Fibroblast of skin of left quadriceps (primary cell): ENCODE results near the gene HACD3.
"Not testable (repeated sequence)": the region's sequence is repeated elsewhere in the genome, so short reads cannot be mapped to it uniquely, and the experiment has no call there.

Source experiments
- DNase-seq, 2 experiments: peaks; one replicate each; pipeline ENCODE4 v3.0.0-alpha.2; 2013; ENCODE audit warnings: low read depth in 2 of 2

HACD3 gene

GRCh38 chr15:65549288-65549687 lies 19.0 kb downstream of the HACD3 start:
- DNase-seq: not testable (repeated sequence)

- no peak for DNase-seq
These were observed 20.4 kb downstream of the HACD3 start for GRCh38 chr15:65550681-65551098.

- DNase-seq: no peak
These were observed 20.9 kb downstream of the HACD3 start for GRCh38 chr15:65551183-65551582.

- not testable (repeated sequence) for DNase-seq
These were observed 22.6 kb downstream of the HACD3 start for GRCh38 chr15:65552851-65553250.

- no peak for DNase-seq
These were observed 23.4 kb downstream of the HACD3 start for GRCh38 chr15:65553691-65554090.

- no peak for DNase-seq
These were observed 26.4 kb downstream of the HACD3 start for GRCh38 chr15:65556622-65557021.

GRCh38 chr15:65558336-65558735 lies 28.1 kb downstream of the HACD3 start:
- DNase-seq: no peak

GRCh38 chr15:65558997-65559760 lies 28.9 kb downstream of the HACD3 start:
- DNase-seq: no peak

- DNase-seq: no peak
These were observed 29.7 kb downstream of the HACD3 start for GRCh38 chr15:65559941-65560340.

- no peak for DNase-seq
These were observed 31.7 kb downstream of the HACD3 start for GRCh38 chr15:65561934-65562333.

- no peak for DNase-seq
These were observed 39.5 kb downstream of the HACD3 start for GRCh38 chr15:65569728-65570127.

- DNase-seq: no peak
These were observed 41.7 kb downstream of the HACD3 start for GRCh38 chr15:65571971-65572370.

GRCh38 chr15:65576664-65577063 lies 46.4 kb downstream of the HACD3 start:
- DNase-seq: peak; percentile 20 to 25

GRCh38 chr15:65577129-65577996 lies 47.1 kb downstream of the HACD3 start:
- no peak for DNase-seq

- DNase-seq: no peak
These were observed 48.9 kb downstream of the HACD3 start for GRCh38 chr15:65578904-65579728.

GRCh38 chr15:65579762-65580161 lies 49.5 kb downstream of the HACD3 start:
- DNase-seq: no peak

GRCh38 chr15:65580287-65580686 lies 50.0 kb downstream of the HACD3 start:
- peak; percentile 18 to 21 for DNase-seq

GRCh38 chr15:65583701-65584100 lies 53.4 kb downstream of the HACD3 start:
- no peak for DNase-seq

- DNase-seq: no peak
These were observed 54.0 kb downstream of the HACD3 start for GRCh38 chr15:65584241-65584640.

GRCh38 chr15:65587094-65587493 lies 56.8 kb downstream of the HACD3 start:
- no peak for DNase-seq

- DNase-seq: no peak
These were observed 65.7 kb downstream of the HACD3 start for GRCh38 chr15:65595960-65596359.

GRCh38 chr15:65598468-65598867 lies 68.2 kb downstream of the HACD3 start:
- no peak for DNase-seq
